A549 (cell line): ENCODE measurements around the gene MARK2. TPM values are rescaled to one million over a fixed set of nuclear protein-coding genes. Genes with fewer than 3 reads are reported as not detected.

Source experiments
- ATAC-seq, 2 experiments: fragments of 200-7000 bp in 1 of 2; fragments of >200 bp in 1 of 2; cut with Nextera tagmentation in 1 of 2; cut with Tn5 transposase in 1 of 2; 3 replicates each; pipeline versions ENCODE4 v1.8.0 to v1.9.1; 2018 to 2020; ENCODE audit warnings: mild to moderate bottlenecking in 1 of 2, moderate library complexity in 1 of 2
- CTCF ChIA-PET: fragments of 300-600 bp; sonication (Branson Sonifier 250); formaldehyde crosslinking; extraction: SDS; loops from one replicate; lab custom pipeline; 2021; ENCODE audit warnings: antibody characterized with exemption, inconsistent platforms; lab: Yijun Ruan, JAX
- POLR2A ChIA-PET: fragments of 350-600 bp; formaldehyde crosslinking; extraction: SDS; loops from one replicate; lab custom pipeline; 2021; ENCODE audit warnings: antibody characterized with exemption, inconsistent platforms; lab: Yijun Ruan, JAX
- DNase-seq, 2 experiments: peaks; one replicate each; pipeline versions ENCODE4 v3.0.0 to v3.0.0-alpha.2; 2011 to 2016; ENCODE audit warnings: low read depth in 1 of 2, low spot score in 1 of 2
- FAIRE-seq: peaks from 2 replicates; lab custom pipeline; 2011; peaks lifted over from hg19 to GRCh38; lab: Jason Lieb, UNC
- H3K27ac ChIP-seq, 2 experiments: fragments of >200 bp; sonication (Bioruptor Twin); formaldehyde crosslinking; 3 replicates each; pipeline ENCODE4 v1.5.1; 2016 to 2017
- H3K4me1 ChIP-seq: fragments of >200 bp; sonication (Bioruptor Twin); formaldehyde crosslinking; 3 replicates; pipeline ENCODE4 v1.6.1; 2016
- H3K4me2 ChIP-seq: fragments of >200 bp; sonication (Bioruptor Twin); formaldehyde crosslinking; 3 replicates; pipeline ENCODE4 v1.6.1; 2016
- H3K4me3 ChIP-seq: fragments of >200 bp; sonication (Bioruptor Twin); formaldehyde crosslinking; 3 replicates; pipeline ENCODE4 v1.5.1; 2016
- H3K9me3 ChIP-seq: fragments of >200 bp; sonication (Bioruptor Twin); formaldehyde crosslinking; 3 replicates; pipeline ENCODE4 v1.6.1; 2016
- CBX8 ChIP-seq: fragments of 200-600 bp; sonication (generic); IDR thresholded peaks from 2 replicates; pipeline ENCODE4 v1.6.1; 2016
- CEBPB ChIP-seq, 2 experiments: fragments of >200 bp in 1 of 2; sonication (Bioruptor Twin) in 1 of 2; formaldehyde crosslinking in 1 of 2; IDR thresholded peaks; 2 replicates each; pipeline ENCODE4 v1.6.1; 2012 to 2016
- ELK1 ChIP-seq: fragments of 150-350 bp; IDR thresholded peaks from 2 replicates; pipeline ENCODE4 v1.6.1; 2014; ENCODE audit warnings: low read depth, mild to moderate bottlenecking, low read length
- FOSB ChIP-seq: fragments of 250-450 bp; sonication (Bioruptor Pico); IDR thresholded peaks from 2 replicates; pipeline ENCODE4 v1.5.0; 2020; ENCODE audit warnings: mild to moderate bottlenecking, moderate library complexity
- HDAC2 ChIP-seq: fragments of 200-600 bp; sonication (generic); IDR thresholded peaks from 2 replicates; pipeline ENCODE4 v1.6.1; 2016
- JUN ChIP-seq, 2 experiments: fragments of >200 bp; sonication (Bioruptor Twin); formaldehyde crosslinking; IDR thresholded peaks; 2 replicates in 1 of 2; 3 replicates in 1 of 2; pipeline ENCODE4 v1.6.1; 2016 to 2017
- JUNB ChIP-seq: fragments of >200 bp; sonication (Bioruptor Twin); formaldehyde crosslinking; IDR thresholded peaks from 2 replicates; pipeline ENCODE4 v1.6.1; 2016
- KDM1A ChIP-seq: fragments of 200-600 bp; sonication (generic); IDR thresholded peaks from 2 replicates; pipeline ENCODE4 v1.6.1; 2016; ENCODE audit warnings: low read depth, mild to moderate bottlenecking
- NFE2L2 ChIP-seq: fragments of 150-350 bp; conservative IDR thresholded peaks from 2 replicates; pipeline ENCODE4 v1.6.1; 2014; ENCODE audit warnings: low read length
- PHF8 ChIP-seq: fragments of 200-600 bp; sonication (generic); IDR thresholded peaks from 2 replicates; pipeline ENCODE4 v1.6.1; 2016; ENCODE audit warnings: low read depth, mild to moderate bottlenecking, antibody characterized with exemption, moderate library complexity, borderline replicate concordance
- SMC3 ChIP-seq: fragments of >200 bp; sonication (Bioruptor Twin); formaldehyde crosslinking; IDR thresholded peaks from 3 replicates; pipeline ENCODE4 v1.6.1; 2018; ENCODE audit warnings: inconsistent platforms
- SREBF2 ChIP-seq: fragments of 450-650 bp; IDR thresholded peaks from 2 replicates; pipeline ENCODE4 v1.6.1; 2014; ENCODE audit warnings: mild to moderate bottlenecking, moderate library complexity
- TFCP2L1 ChIP-seq: fragments of 250-450 bp; sonication (Bioruptor Pico); IDR thresholded peaks from 2 replicates; pipeline ENCODE4 v1.5.0; 2021; ENCODE audit warnings: mild to moderate bottlenecking
- TP53 ChIP-seq: fragments of 250-450 bp; sonication (Bioruptor Pico); IDR thresholded peaks from 2 replicates; pipeline ENCODE4 v1.5.0; 2021; ENCODE audit warnings: mild to moderate bottlenecking, moderate library complexity
- ZC3H11A ChIP-seq: fragments of 450-650 bp; IDR thresholded peaks from 2 replicates; pipeline ENCODE4 v1.6.1; 2014; ENCODE audit warnings: antibody characterized with exemption, mild to moderate bottlenecking
- ZFP36 ChIP-seq: fragments of 450-650 bp; IDR thresholded peaks from 2 replicates; pipeline ENCODE4 v1.6.1; 2014; ENCODE audit warnings: borderline replicate concordance; ENCODE audit not compliant: partially characterized antibody
- ZNF302 ChIP-seq: fragments of 250-450 bp; sonication (Bioruptor Pico); IDR thresholded peaks from 2 replicates; pipeline ENCODE4 v1.9.0; 2021; ENCODE audit warnings: inconsistent platforms, mild to moderate bottlenecking, moderate library complexity
- WGBS: methylation state at CpG from one replicate; pipeline ENCODE4 v1.1.6; 2017; ENCODE audit errors: missing lambda C conversion rate; 5-methylcytosine and 5-hydroxymethylcytosine counted together
- polyA plus RNA-seq, 4 experiments: library from polyadenylated mRNA; depleted of rRNA in 3 of 4; stranded (reverse); fragments of >200 nt; fragmentation: RNase III in 1 of 4; extraction: RNeasy Plus Mini Kit Qiagen cat#74134 plus additional on column Dnase treatment in 1 of 4; gene quantifications; 2 replicates in 3 of 4; 3 replicates in 1 of 4; pipeline ENCODE4 v1.2.3, GENCODE V29; 2011 to 2017
- TF ChIP-seq, protein P1 (sequence below): fragments of >200 bp; sonication (Bioruptor Twin); formaldehyde crosslinking; IDR thresholded peaks from 3 replicates; pipeline ENCODE4 v1.5.1; 2016
- TF ChIP-seq, protein P2 (sequence below): fragments of 250-450 bp; sonication (Bioruptor Pico); IDR thresholded peaks from 2 replicates; pipeline ENCODE4 v1.5.0; 2020; ENCODE audit warnings: low read depth, mild to moderate bottlenecking, moderate library complexity
- TF ChIP-seq, protein P3 (sequence below): fragments of >200 bp; sonication (Bioruptor Twin); formaldehyde crosslinking; IDR thresholded peaks from 3 replicates; pipeline ENCODE4 v1.6.1; 2016
- TF ChIP-seq, protein P4 (sequence below): IDR thresholded peaks from 2 replicates; pipeline ENCODE4 v1.6.1; 2012
- TF ChIP-seq, protein P5 (sequence below): fragments of 200-600 bp; sonication (generic); IDR thresholded peaks from 2 replicates; pipeline ENCODE4 v1.6.1; 2016; ENCODE audit warnings: antibody characterized with exemption, mild to moderate bottlenecking, moderate library complexity
- TF ChIP-seq, protein P6 (sequence below): fragments of >200 bp; sonication (Bioruptor Twin); formaldehyde crosslinking; IDR thresholded peaks from 2 replicates; pipeline ENCODE4 v1.6.1; 2016

MARK2 gene
- polyA plus RNA-seq, 2 of the 4 experiments (the other 2 are of a cell fraction): 20.2 to 28.4 TPM

DNA sequence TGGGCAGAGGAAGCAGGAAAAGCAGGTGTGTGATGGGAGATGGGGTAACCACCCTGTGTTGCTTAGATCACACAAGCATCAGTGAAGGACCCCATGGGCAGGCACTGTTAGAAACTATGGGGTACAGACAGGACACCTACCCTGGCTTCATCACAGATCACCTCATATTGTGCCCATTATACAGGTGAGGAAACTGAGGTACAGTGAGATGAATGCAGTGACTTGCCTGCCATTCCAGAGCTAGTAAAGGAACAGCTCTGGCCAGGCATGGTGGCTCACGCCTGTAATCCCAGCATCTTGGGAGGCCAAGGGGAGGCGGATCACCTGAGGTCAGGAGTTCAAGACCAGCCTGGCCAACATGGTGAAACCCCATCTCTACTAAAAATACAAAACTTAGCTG lies 5.9 kb upstream of the MARK2 start:
- Histone ChIP-seq H3K27ac (no peak overlapping the region), H3K9me3 (no peaks in the 10 kb centered on the region), H3K4me2 (no peak overlapping the region), H3K4me3 (no peak overlapping the region), H3K4me1 (peaks cover 7% of the 10 kb centered on the region; the same call in 2 of the 3 replicates)
- ATAC-seq (no peak), DNase-seq (no peak), FAIRE-seq (no peak)
- ChIA-PET CTCF (interaction anchor here (1.2 to 7.5 kb wide), 7 partner anchors 26 to 115 kb away, joined by 4 to 236 read pairs (median 6); no protein-coding TSS in a partner anchor), POLR2A (no interaction called here)
- TF ChIP-seq KDM1A: 0 out of 2 replicates have a peak, but pooled peaks have one; percentile 64
- TF ChIP-seq ZFP36: no peak
- no peak for TF ChIP-seq CBX8
- no peak for TF ChIP-seq TFCP2L1 (CRISPR knock-in tag)
- 81% methylated on average over 2 of the region's 2 CpGs for WGBS

- Histone ChIP-seq H3K4me2 (no peak overlapping the region), H3K4me3 (no peak overlapping the region), H3K4me1 (peaks cover 10% of the 10 kb centered on the region; the same call in 2 of the 3 replicates), H3K9me3 (no peaks in the 10 kb centered on the region), H3K27ac (no peak overlapping the region)
- TF ChIP-seq, protein P1, sequence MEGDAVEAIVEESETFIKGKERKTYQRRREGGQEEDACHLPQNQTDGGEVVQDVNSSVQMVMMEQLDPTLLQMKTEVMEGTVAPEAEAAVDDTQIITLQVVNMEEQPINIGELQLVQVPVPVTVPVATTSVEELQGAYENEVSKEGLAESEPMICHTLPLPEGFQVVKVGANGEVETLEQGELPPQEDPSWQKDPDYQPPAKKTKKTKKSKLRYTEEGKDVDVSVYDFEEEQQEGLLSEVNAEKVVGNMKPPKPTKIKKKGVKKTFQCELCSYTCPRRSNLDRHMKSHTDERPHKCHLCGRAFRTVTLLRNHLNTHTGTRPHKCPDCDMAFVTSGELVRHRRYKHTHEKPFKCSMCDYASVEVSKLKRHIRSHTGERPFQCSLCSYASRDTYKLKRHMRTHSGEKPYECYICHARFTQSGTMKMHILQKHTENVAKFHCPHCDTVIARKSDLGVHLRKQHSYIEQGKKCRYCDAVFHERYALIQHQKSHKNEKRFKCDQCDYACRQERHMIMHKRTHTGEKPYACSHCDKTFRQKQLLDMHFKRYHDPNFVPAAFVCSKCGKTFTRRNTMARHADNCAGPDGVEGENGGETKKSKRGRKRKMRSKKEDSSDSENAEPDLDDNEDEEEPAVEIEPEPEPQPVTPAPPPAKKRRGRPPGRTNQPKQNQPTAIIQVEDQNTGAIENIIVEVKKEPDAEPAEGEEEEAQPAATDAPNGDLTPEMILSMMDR: no peak
- TF ChIP-seq CBX8 (no peak), ELK1 (no peak), JUNB (no peak), KDM1A (no peak), JUN (IDR thresholded peaks at IDR 0.05) (no peak), NFE2L2 (no peak), PHF8 (no peak)
- TF ChIP-seq, protein P2, sequence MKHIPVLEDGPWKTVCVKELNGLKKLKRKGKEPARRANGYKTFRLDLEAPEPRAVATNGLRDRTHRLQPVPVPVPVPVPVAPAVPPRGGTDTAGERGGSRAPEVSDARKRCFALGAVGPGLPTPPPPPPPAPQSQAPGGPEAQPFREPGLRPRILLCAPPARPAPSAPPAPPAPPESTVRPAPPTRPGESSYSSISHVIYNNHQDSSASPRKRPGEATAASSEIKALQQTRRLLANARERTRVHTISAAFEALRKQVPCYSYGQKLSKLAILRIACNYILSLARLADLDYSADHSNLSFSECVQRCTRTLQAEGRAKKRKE: no peak
- WGBS: 88% methylated on average over 12 of the region's 12 CpGs
- CTCF ChIA-PET: interaction anchor here (0.8 to 7.5 kb wide), 7 partner anchors 67 to 316 kb away, joined by 3 to 236 read pairs (median 28); partner anchors contain the start of genes NAA40 and ZFTA
- POLR2A ChIA-PET: no interaction called here
- no peak for FAIRE-seq
- no peak for ATAC-seq
- no peak for DNase-seq
Measured at GRCh38 chr11:63834535-63835157, 4.3 kb upstream of the MARK2 start.

DNA sequence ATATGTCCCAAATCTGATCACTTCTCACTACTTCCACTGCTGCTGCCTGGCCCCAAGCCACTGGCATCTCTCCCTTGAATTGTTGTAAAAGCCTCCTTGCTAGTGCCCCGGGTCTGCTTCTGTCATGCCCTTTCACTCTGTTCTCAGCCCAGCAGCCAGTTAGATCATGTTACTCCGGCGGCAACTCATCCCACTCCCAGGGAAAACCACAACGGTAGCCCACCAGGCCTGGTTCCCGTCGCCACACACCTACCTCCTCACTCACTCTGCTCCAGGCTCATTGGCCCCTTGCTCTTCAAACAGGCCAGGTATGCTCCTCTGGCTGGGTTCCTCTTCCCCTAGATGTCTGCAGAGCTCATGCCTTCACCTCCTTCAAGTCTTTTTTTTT lies 3.8 kb upstream of the MARK2 start:
- no peak overlapping the region for H3K4me2 ChIP-seq
- H3K4me3 ChIP-seq: no peak overlapping the region
- CTCF ChIA-PET: interaction anchor here (0.7 to 7.5 kb wide), 9 partner anchors 12 to 315 kb away, joined by 3 to 236 read pairs (median 28); partner anchors contain the start of gene ZFTA
- DNase-seq (no peak), FAIRE-seq (no peak), ATAC-seq (no peak)
- 79% methylated on average over 6 of the region's 6 CpGs for WGBS
- H3K27ac ChIP-seq: no peak overlapping the region
- POLR2A ChIA-PET: no interaction called here
- H3K9me3 ChIP-seq: no peaks in the 10 kb centered on the region
- peaks cover 10% of the 10 kb centered on the region; the same call in 2 of the 3 replicates for H3K4me1 ChIP-seq
- TF ChIP-seq HDAC2: no peak
- no peak for TF ChIP-seq CEBPB (IDR thresholded peaks at IDR 0.05)
- TF ChIP-seq, protein P3, sequence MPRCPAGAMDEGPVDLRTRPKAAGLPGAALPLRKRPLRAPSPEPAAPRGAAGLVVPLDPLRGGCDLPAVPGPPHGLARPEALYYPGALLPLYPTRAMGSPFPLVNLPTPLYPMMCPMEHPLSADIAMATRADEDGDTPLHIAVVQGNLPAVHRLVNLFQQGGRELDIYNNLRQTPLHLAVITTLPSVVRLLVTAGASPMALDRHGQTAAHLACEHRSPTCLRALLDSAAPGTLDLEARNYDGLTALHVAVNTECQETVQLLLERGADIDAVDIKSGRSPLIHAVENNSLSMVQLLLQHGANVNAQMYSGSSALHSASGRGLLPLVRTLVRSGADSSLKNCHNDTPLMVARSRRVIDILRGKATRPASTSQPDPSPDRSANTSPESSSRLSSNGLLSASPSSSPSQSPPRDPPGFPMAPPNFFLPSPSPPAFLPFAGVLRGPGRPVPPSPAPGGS: no peak
- TF ChIP-seq CBX8: no peak
- no peak for TF ChIP-seq SREBF2
- no peak for TF ChIP-seq ZNF302 (CRISPR knock-in tag)
- TF ChIP-seq, protein P4, sequence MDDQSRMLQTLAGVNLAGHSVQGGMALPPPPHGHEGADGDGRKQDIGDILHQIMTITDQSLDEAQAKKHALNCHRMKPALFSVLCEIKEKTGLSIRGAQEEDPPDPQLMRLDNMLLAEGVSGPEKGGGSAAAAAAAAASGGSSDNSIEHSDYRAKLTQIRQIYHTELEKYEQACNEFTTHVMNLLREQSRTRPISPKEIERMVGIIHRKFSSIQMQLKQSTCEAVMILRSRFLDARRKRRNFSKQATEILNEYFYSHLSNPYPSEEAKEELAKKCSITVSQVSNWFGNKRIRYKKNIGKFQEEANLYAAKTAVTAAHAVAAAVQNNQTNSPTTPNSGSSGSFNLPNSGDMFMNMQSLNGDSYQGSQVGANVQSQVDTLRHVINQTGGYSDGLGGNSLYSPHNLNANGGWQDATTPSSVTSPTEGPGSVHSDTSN: no peak
- no peak for TF ChIP-seq TP53
- TF ChIP-seq, protein P5, sequence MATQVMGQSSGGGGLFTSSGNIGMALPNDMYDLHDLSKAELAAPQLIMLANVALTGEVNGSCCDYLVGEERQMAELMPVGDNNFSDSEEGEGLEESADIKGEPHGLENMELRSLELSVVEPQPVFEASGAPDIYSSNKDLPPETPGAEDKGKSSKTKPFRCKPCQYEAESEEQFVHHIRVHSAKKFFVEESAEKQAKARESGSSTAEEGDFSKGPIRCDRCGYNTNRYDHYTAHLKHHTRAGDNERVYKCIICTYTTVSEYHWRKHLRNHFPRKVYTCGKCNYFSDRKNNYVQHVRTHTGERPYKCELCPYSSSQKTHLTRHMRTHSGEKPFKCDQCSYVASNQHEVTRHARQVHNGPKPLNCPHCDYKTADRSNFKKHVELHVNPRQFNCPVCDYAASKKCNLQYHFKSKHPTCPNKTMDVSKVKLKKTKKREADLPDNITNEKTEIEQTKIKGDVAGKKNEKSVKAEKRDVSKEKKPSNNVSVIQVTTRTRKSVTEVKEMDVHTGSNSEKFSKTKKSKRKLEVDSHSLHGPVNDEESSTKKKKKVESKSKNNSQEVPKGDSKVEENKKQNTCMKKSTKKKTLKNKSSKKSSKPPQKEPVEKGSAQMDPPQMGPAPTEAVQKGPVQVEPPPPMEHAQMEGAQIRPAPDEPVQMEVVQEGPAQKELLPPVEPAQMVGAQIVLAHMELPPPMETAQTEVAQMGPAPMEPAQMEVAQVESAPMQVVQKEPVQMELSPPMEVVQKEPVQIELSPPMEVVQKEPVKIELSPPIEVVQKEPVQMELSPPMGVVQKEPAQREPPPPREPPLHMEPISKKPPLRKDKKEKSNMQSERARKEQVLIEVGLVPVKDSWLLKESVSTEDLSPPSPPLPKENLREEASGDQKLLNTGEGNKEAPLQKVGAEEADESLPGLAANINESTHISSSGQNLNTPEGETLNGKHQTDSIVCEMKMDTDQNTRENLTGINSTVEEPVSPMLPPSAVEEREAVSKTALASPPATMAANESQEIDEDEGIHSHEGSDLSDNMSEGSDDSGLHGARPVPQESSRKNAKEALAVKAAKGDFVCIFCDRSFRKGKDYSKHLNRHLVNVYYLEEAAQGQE: no peak
- no peak for TF ChIP-seq SMC3
- TF ChIP-seq ZC3H11A: no peak
- TF ChIP-seq, protein P6, sequence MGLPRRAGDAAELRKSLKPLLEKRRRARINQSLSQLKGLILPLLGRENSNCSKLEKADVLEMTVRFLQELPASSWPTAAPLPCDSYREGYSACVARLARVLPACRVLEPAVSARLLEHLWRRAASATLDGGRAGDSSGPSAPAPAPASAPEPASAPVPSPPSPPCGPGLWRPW: no peak
- no peak for TF ChIP-seq FOSB (CRISPR knock-in tag)
